GM18505 (cell line): ENCODE results near the gene TLN1.

Source experiments
- ATAC-seq: cut with Tn5 transposase; IDR thresholded peaks from one replicate; pipeline ENCODE4 v1.9.1; 2021; ENCODE audit not compliant: unreplicated experiment
- POLR2A ChIP-seq: IDR thresholded peaks from 4 replicates; pipeline ENCODE4 v1.6.1; 2011; ENCODE audit warnings: borderline replicate concordance; ENCODE audit not compliant: insufficient read depth, insufficient read length; ENCODE audit errors: extremely low read depth

The TLN1 gene

GRCh38 chr9:35697486-35697885, 34.5 kb downstream of the TLN1 start:
- TF ChIP-seq POLR2A = no peak
- no peak for ATAC-seq

- TF ChIP-seq POLR2A = no peak
- no peak for ATAC-seq
Measured at GRCh38 chr9:35696520-35697215, 35.3 kb downstream of the TLN1 start.

- ATAC-seq = no peak
- no peak for TF ChIP-seq POLR2A
Measured at GRCh38 chr9:35695943-35696401, 36.0 kb downstream of the TLN1 start.

- TF ChIP-seq POLR2A = no peak
- no peak for ATAC-seq
Measured at GRCh38 chr9:35691757-35692301, 40.2 kb downstream of the TLN1 start.

GRCh38 chr9:35691334-35691650, 40.7 kb downstream of the TLN1 start:
- ATAC-seq = no peak
- no peak for TF ChIP-seq POLR2A

GRCh38 chr9:35690614-35691333, 41.2 kb downstream of the TLN1 start:
- no peak for TF ChIP-seq POLR2A
- ATAC-seq = no peak

GRCh38 chr9:35690294-35690613, 41.7 kb downstream of the TLN1 start:
- no peak for TF ChIP-seq POLR2A
- ATAC-seq = no peak

- TF ChIP-seq POLR2A = no peak
- no peak for ATAC-seq
Measured at GRCh38 chr9:35689542-35690293, 42.3 kb downstream of the TLN1 start, which contains the start of gene TPM2. Gene TPM2, minus strand, starts transcription at chr9:35689925. Its CDS starts 108 bp downstream, at chr9:35689817.

GRCh38 chr9:35688558-35689541, 43.1 kb downstream of the TLN1 start:
- ATAC-seq = no peak
- TF ChIP-seq POLR2A = no peak

GRCh38 chr9:35687972-35688557, 43.9 kb downstream of the TLN1 start:
- TF ChIP-seq POLR2A = no peak
- no peak for ATAC-seq

GRCh38 chr9:35687306-35687705, 44.7 kb downstream of the TLN1 start:
- no peak for ATAC-seq
- no peak for TF ChIP-seq POLR2A
